Stromal cell of bone marrow (primary cell): ENCODE data around the gene CLN3.
"Not testable (repeated sequence)": the region's sequence is repeated elsewhere in the genome, so short reads cannot be mapped to it uniquely, and the experiment has no call there.

Source experiments
- DNase-seq: peaks from one replicate; pipeline ENCODE4 v3.0.0-alpha.2; 2012; ENCODE audit warnings: low read depth

CLN3 gene

DNA sequence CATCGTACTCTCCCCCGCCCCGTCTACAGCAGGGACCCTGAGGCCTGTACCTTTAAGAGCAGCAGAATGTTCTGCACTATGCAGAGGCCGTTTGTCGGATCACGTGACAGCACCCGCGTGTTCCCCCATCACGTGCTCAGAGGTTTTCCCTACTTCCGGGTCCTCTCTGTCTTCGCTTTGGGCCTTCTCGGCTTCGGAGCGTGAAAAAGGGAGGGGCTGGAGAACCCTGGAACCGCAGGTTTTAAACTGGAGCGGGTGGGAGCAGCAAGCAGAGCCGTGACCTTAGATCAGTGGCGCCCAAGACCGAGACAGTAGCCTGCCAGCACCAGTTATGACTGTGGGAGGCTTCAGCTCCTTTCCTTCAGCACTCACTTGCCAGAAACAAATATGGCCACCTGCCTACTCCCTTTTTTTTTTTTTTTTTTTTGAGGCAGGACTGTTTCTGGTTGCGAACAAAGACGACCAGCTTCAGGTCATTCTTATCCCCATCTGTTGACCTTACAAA is at the start of gene CLN3:
CLN3 (minus strand) TSS at position 105 of the 505 bp plus-strand sequence. CDS start 315 bp downstream, outside the sequence.
- DNase-seq = peak; percentile 91

DNA sequence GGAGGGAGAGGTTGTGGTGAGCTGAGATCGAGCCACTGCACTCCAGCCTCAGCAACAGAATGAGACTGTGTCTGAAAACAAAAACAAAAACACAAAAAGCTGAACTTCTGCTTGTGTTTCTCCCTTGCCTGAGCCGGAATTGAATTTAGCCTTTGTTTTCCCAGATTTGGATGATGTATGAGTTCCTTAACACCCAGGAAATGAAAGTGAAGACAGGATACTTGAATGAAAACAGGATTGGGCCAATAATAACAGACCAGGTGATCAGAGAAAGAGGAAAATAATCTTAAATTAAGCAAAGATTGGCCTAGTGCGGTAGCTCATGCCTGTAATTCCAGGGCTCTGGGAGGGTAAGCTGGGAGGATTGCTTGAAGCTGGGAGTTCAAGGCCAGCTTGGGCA is 48.5 kb upstream of the CLN3 start:
- DNase-seq = no peak

DNA sequence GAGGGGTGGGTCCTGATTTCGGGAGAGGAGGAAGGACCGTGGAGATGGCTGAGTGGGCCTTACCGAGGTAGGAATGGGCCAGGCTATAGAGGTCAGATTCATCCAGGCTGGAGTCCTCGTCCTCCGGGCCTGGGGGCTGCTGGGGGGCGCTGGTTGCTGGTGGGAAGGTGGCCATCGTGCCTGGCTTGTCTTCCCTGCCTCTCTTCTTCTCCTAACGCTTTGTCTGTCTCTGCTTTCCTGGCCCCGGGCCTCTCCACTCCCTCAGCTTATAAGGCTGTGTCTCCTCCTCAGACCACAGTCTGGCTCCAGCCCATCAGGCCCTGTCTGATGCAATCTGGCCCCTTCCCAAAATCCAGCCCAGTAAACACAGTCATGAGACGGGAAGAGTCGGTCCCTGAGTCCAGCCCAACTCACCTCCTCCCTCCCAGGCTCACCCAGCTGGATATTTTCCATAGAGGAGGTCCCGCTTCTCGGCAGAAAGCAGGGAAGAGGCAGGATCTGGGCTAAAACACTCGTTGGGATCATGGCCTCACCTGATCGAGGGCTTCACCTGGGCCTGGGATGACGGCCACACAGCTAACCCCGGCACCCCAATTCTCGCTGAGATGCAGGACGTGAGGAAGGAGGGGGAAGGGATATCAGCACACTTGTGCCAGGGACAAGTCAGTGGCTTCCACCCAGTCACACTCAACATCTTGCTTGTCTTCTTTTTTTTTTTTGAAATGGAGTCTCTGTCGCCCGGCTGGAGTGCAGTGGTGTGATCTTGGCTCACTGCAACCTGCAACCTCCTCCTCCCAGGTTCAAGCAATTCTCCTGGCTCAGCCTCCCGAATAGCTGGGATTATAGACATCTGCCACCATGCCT is 47.1 kb upstream of the CLN3 start, which contains the start of gene NUPR1:
NUPR1 (minus strand) TSS at position 242 of the 864 bp plus-strand sequence; CDS start at position 175, 67 bp downstream.
- DNase-seq = peak; percentile 98

DNA sequence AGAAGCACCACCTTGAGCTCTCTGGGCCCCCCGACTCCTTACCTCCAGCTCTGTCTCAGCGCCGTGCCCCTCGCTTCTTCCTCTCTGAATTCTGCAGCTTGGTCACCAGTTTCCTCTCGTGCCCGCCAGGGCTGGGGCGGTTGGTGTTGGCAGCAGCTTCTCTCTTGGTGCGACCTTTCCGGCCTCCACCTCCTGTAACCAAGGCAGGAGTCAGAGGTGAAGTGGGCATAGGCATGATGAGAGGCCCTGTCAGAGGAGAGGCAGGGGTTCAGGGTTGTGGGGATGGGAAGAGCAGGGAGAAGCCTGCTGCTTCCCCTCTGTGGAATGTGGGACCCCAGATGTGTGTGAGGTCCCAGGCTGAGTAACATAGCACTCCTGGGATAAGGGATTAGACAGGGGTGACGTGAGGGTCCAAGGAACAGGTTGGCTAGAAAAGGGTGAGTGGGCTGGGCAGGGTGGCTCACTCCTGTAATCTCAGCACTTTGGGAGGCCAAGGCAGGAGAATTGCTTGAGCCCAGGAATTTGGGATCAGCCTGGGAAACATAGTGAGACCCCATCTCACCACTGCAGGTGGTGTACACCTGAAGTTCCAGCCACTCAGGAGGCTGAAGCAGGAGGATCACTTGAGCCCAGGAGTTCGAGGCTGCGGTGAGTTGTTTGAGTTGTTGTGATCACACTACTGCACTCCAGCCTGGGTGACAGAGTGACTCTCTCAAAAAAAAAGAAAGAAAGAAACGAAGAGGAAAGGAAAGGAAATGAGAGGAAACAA is 46.3 kb upstream of the CLN3 start:
- DNase-seq = no peak

DNA sequence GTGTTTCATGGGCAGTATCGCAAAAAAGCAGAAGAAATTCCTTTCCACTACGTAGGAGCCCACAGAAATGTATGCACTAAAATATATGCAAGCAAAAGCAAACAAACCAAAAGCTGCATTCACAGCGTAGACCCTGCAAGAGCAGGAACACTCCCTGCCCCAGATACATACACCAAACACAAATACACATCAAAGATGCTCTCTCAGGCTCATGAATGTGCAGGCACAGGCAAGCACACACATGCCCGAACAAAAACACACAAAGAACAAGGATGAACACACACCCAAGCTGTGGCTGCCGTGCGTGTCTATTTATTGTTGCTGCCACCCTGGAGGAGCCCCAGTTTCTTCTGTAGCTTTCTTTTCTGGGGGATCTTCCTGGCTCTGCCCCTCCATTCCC is 45.2 kb upstream of the CLN3 start:
- no peak for DNase-seq

DNA sequence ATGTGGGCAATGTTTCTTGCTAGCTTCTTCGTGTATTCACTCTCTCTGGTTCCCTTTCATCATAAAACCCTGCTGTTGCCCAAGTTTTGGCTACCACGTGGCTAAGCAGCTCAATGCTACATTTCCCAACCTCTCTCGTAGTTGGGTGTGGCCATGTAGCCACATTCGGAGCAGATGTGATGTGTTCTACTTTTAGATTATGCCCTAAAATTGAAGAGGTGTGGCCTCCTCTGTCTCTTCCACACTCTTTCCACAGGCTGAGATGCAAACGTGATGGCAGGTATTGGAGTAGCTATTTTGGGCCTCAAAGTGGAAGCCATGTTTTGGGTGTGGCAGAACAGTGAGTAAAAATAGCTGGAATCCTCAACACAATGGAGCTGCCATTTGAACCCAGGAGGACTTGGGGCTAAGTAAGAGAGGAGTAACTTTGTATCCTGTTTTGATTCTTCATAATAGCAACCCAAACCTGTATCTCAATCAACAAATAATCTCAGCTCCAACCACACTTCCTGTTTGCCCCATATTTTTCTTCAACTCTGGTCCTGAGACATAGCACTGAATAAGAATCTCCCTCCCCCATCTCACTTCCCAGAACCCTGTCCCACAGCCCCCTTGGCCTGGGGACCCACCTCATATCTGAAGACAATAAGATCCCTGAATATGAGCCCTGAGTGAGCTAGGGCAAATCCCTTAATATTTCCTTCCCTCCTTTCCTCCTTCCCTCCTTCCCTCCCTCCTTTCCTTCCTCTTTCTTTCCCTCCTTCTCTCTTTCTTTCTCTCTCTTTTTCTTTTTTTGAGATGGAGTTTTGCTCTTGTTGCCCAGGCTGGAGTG is 42.9 kb upstream of the CLN3 start:
- peak; percentile 51 for DNase-seq

DNA sequence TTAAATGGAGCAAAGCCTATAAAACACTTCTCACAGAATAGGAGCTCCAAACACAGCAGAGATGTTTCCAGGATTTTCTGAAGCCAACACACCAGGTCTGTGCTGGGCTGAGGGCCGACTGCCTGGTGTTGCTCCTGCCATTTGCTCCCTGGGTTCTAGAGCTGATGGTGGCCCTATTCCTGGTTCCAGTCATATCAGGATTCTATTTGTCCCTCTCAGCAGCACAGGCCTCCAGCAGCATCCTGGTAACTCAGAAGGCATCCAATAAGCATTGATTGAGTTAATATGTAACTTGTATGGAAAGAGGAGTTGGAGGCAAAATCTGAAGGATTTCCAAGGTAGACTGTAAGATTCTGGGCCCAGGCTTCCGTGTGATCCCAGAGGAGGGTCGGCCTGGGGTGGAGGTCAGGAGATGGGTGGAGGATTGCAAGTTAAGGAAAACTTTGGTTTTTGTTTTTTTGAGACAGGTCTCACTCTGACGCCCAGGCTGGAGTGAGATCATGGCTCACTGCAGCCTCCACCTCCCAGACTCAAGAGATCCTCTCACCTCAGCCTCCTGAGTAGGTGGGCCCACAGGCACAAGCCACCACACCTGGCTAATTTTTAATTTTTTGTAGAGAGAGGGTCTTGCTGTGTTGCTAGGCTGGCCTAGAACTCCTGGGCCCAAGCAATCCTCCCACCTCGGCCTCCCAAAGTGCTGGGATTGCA is 41.2 kb upstream of the CLN3 start:
- DNase-seq = no peak

DNA sequence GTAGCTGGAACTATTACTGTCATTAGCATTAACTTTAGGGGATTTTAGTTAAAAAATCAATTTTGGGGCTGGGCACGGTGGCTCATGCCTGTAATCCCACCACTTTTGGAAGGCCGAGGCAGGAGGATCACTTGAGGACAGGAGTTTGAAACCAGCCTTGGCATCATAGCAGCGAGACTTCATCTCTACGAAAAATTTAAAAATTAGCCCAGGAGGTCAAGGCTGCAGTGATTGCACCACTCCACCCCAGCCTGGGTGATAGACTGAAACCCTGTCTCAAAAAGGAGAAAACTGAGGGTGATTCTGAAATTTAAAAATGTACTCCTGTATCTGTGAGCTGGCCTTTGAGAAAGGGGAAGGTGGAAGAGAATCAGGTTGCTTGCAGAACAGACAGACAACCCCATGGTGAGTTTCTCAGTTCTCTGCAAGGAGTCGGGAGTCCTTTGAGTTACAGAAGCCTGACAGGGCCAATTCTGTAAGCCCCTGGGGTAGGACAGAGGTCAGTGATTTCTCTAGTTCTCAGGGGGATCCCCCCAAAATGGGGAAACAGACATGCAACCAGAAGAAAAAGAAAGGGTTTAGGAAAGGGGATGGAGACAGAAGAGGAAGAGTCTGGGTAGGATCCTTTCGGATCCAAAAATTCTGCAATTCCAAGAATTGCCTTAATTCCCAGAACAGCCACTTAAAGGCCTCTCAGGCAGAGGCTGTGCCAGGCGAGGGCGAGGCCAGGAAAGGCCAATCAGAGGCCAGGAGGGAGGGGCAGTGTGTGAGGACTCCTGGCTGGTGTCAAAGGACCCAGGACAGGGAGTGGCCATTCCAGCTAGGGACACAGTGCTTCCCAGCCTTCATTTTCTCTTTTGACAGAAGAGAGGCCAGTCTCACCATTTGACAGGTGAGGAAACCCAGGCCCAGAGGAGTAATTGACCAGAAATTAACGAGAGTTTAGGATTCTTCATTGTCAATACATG is 40.2 kb upstream of the CLN3 start:
- DNase-seq = no peak

DNA sequence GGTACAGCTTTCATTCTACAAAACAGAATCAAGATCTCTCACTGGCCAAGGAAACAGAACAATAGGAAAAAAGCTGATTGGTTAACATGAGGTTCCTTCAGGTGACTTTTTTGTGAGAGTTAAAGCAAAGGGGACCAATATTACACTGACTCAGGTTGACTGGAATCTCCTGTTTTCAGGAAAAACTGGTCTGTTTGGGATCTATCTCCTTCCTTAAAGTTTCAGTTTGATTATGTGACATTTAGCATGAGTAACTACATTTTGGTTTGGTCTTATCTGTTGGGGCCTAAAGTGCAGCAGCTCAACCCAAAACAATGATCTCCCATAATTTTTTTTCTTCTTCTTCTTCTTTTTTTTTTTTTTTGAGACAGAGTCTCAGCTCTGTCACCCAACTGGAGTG is 37.2 kb upstream of the CLN3 start:
- DNase-seq = no peak

DNA sequence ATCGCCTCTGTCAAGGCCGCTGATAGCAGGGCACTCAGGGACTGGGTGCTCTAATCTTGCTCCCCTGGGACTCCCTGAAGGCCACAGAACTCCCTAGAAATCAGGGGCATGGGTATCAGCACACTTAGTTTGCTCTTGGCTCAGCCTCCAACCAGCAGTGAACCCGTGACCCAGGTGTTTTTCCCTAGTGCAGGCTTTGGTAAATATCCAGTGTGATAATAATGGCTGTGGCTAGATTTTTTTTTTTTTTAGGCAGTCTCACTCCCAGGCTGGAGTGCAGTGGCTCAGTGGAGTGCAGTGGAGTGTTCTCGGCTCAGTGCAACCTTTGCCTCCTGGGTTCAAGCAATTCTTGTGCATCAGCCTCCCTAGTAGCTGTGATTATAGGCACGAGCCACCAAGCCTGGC is 36.6 kb upstream of the CLN3 start:
- no peak for DNase-seq

DNA sequence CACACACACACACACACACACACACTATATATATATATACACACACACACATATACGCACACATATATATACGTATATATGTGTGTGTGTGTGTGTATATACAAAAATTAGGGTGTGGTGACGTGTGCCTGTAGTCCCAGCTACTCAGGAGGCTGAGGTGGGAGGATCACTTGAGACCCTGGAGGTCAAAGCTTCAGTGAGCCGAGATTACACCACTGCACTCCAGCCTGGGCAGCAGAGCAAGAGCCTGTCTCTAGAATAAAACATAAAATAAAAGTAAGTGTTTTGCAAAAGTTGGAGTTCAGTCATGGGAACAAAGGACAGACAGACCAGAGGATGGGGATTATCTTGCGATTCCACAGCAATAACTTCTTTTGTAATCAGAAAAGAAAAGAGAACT is 36.1 kb upstream of the CLN3 start:
- DNase-seq = no peak

DNA sequence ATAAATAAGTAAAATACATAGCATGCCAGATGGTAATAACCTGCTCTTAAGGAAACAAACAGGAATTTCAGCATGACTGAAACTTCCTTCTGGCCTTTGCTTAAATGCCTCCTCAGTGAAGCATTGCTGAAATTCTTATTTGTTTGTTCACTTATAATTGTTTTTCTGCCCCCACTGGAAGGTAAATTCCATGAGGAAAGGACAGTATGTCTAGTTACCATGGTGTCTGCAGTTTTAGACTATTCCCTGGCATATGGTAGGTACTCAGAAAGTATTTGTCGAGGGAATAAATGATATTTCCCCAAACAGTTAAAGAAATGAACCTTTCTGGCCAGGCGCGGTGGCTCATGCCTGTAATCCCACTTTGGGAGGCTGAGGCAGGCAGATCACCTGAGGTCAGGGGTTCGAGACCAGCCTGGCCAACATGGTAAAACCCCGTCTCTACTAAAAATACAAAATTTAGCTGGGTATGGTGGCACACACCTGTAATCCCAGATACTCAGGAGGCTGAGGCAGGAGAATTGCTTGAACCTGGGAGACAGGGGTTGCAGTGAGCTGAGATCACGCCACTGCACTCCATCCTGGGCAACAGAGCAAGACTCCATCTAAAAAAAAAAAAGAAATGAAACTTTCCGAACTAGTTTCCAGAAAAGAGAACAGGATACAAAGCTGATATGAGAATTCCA is 35.4 kb upstream of the CLN3 start:
- not testable (repeated sequence) for DNase-seq

DNA sequence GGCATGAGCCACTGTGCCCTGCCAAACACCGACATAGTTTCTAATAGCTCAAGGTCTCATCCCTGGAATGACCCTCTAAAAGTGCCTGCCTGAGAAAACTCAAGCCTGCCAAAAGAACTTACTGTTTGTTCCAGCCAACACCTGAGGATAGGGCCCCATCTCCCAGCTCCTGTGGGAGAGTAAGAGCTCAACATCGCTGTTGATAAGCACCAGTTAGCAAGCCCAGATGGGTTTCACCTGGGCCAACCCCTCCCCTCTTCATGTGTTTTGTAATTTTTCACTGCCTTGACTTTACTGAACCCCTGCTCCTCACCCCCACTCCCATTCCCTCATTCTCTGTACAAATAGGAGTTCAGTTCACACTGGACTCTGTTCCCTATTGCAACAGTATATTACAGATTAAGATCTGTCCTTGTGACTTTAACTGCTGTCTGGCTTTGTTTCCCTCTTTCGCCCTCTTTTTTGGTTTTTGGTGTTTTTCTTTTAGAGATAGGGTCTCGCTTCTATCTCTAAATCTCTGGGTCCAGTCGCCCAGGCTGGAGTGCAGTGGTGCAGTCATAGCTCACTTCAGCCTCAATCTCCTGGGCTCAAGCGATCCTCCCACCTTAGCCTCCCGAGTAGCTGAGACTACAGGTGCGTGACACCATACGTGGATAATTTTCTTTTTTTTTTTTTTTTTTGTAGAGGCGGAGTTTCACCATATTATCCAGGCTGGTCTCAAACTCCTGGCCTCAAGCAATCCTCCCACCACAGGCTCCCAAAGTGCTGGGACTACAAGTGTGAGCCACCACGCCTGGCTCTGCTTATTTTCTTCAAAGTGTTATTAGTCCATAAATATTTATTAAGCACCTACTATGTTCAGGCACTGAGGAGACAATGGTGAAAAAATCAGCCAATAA is 34.6 kb upstream of the CLN3 start:
- DNase-seq = no peak

DNA sequence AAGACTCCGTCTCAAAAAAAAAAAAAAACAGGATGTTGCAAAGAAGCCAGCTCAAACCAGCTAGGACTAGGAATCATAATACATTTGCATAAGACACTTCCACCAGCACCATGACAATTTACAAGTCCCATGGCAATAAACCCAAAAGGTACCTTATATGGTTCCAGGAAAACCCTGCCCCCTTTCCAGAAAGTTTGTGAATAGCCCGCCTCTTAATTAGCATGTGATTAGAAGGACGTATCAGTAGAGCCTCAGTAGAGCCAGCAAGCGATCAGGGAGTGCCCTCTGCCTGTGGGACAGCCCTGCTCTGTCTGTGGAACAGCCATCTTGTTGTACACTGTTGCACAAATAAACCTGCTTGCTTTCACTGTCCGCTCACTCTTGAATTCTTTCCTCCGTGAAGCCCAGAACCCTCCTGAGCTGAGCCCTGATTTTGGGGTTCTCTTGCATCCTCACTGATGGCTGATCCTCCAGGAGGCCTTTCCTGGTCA is 32.9 kb upstream of the CLN3 start:
- no peak for DNase-seq

DNA sequence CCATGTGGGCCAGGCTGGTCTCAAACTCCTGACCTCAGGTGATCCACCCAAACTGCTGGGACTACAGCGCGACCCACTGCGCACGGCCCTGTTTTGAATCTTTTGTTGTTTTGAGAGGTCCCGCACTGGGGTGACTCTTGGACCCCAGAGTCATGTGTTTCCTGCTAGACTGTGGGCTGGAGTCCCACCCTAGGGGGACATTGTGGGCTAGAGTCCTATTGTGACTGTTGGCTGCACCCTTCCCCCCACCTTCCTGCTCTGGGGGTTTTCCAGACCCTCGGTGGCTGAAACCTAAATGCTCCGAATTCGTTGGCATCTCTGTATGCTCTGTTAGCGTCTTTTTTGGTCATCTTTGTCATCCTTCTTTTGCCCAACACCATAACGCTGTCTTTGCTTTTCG is 30.9 kb upstream of the CLN3 start:
- DNase-seq = no peak

DNA sequence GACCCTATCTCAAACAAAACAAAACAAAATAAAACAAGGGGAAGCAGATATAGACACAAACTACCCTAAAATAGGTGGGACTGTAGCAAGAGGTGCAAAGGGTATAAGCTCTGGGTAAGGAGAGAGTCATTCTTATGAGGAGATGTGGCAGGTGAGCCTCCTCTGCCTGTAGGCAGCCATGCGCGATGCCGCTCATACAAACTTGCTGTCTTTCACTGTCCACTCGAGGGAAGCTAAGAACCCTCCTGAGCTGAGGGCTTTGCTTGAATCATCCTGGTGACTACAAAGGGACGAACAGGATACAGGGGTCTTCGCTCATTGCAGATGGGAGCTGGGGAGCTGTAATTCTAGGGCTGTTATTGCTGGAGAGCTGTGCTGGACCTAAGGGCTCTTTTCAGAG is 29.6 kb upstream of the CLN3 start:
- no peak for DNase-seq

DNA sequence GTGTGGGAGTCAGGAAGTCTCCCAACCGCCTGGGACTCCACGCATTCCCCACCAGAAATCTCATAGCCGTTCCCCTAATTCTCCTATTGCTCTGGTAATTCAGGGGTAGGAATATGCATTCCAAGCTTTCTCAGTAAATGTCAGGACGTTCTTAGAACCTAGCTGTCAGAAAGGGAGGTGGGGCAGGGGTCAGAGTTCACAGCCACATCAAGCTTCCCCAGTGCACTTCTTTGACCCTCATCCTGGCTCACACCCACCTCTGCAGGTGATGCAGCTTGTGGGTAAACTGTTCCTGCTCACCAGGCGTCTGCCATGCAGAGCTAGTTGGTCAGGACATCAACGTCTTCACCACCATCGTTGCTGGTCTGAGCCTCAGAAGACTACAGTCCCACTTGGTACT is 28.8 kb upstream of the CLN3 start:
- no peak for DNase-seq

DNA sequence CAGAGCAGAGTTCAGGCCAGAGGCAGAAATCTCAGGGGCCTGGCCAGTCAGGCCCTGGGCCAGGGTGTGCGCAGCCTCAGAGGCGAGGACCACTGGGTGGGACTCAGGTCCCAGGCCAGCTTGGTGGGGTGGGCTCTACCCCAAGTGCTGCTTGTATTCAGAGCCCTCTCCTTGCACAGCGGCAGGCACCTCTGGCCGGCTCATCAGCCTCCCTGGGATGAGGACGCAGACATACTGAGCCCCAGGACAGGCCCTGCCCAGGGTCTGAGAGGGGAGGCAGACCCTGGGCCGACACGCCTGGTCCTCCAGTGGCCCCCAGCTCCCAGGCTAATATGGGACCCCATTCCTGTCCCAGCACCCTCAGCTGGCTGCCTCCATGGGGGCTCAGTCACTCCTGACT is 22.4 kb upstream of the CLN3 start:
- no peak for DNase-seq
